IPS DF 19.7 (cell line): ENCODE measurements around the gene STAM2.
"Not testable (repeated sequence)": the region's sequence is repeated elsewhere in the genome, so short reads cannot be mapped to it uniquely, and the experiment has no call there.

Experiments used
- DNase-seq: peaks from one replicate; pipeline ENCODE4 v3.0.0-alpha.2; 2013; ENCODE audit warnings: low read depth, low spot score

Gene STAM2

GRCh38 chr2:152107140-152107539 lies 68.4 kb downstream of the STAM2 start:
- DNase-seq: not testable (repeated sequence)

DNA sequence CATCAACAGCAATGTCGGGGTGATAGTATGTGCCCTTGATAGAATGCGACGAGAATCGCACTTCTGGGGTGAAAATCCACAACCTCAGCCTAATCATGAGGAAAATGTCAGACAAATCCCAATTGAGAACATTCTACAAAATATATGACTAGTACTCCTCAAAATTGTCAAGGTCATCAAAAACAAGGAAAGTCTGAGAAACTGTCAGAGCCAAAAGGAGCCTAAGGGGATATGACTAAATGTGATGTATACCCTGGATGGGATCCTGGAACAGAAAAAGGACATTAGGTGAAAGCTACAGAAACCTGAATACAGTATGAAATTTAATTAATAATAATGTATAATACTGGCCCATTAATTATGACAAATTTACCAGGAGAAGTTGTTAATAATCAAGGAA lies 69.1 kb downstream of the STAM2 start:
- DNase-seq: no peak

- no peak for DNase-seq
Measured at GRCh38 chr2:152103271-152103670, 72.3 kb downstream of the STAM2 start.

DNA sequence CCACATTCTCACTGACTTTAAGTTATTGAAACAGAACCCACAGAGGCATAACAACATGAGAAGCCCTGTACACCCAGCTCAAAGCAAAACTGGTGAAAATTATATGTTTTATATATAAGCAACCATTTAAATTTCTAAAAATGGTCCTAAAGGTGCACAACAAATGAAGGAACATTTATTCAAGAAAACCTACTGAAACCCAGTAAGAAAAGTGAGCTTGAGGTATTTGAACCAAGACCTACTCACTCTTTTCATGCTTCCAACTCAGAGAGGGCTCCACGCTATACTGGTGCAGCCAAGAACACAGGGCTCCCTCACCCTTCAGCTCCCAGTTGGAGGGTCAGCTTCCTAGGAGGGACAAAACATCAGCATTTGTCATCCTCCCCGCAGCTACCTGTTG lies 74.6 kb downstream of the STAM2 start:
- DNase-seq: no peak

- DNase-seq: no peak
Measured at GRCh38 chr2:152099367-152100050, 76.1 kb downstream of the STAM2 start.

- no peak for DNase-seq
Measured at GRCh38 chr2:152098496-152099366, 76.8 kb downstream of the STAM2 start, which contains the start of gene CACNB4. Gene CACNB4, minus strand, starts transcription at chr2:152099044.

GRCh38 chr2:152097801-152098495 lies 77.6 kb downstream of the STAM2 start:
- no peak for DNase-seq

DNA sequence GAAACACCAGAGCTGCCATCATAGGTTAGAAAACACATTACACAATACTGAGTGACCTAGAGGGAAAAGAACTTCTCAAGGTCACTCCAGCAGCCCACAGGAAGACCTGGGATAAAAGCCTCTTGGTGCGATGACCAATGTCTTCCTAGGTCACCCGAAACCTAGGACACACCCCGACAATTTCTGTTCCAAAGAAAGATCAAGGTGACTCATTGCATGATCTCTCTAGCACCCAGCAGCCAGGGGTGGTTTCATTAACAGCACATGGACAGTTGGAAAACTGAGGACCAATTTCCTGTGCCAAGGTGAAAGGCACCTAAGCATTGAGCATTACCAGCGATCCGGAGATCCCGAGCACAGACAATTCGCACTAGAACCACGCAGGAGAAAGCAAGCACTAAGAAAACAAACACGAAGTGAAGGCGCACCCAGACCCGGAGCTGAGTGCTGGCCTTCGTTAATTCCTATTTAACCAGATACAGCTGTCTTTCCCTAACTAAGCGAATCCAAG lies 78.2 kb downstream of the STAM2 start:
- DNase-seq: no peak

DNA sequence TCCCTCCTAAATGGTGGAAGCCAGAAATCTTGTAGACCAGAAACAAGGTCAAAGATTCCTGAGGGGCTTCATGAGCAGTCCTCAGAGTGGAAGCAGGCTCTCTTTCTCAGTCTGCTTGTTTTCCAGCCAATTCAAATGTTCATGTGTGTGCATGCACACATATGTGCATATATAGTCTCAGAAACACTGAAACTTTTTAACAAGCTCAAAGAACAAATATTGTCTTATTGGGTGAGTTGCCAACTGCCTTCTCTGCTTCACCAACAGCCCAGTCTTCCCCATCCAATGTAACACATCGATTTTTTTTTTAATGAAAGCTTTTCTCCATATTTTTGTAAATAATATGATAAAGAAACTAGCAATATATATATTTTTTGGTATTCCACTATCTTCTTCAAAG lies 80.4 kb downstream of the STAM2 start:
- no peak for DNase-seq

GRCh38 chr2:152094014-152094413 lies 81.5 kb downstream of the STAM2 start:
- no peak for DNase-seq

DNA sequence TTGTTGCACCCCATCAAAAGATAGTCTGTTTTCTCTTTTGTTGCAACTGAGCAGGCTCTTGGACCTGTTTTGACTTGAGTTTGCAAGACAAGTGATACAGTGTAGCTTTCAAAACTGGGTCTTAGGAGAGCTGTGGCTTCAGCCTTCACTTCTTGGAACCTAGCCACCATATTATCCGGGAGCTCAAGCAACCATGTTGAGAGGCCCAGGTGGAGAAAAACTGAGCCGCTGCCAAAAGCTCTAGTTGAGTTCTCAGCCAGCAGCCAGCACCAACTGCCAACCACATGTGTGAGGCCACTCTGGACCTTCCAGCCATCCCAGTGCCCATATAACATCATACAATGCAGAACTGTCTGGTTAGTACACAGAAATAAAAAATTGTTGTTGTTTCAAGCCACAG lies 82.1 kb downstream of the STAM2 start:
- DNase-seq: no peak

DNA sequence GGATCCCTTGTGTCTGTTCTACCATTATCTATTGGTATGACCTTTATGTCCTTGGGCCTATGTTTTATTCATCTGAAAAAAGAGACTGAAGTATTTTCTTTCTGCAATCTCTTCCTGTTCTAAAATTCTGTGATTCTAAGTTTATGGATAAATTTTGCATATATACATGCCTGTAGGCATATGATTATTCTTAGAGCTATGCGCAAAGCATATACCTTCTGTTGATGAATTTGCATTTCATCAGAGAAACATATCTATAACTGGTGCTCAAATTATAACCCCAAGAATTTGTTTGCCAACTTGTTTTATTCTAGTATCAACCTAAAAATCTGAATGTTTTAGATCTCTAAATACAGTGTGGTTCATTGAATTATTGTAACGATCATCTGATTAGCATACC lies 83.5 kb downstream of the STAM2 start:
- DNase-seq: no peak

DNA sequence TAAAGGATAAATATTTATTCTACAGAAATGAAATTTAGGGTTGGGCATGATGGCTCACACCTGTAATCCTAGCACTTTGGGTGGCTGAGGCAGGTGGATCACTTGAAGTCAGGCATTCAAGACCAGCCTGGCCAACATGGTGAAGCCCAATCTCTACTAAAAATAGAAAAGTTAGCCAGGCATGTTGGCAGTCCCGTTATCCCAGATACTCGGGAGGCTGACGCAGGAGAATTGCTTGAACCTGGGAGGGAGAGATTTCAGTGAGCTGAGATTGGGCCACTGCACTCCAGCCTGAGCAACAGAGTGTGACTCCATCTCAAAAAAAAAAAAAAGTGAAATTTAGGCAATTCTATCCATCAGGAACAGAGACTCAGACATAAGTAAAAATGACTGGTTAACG lies 84.8 kb downstream of the STAM2 start:
- not testable (repeated sequence) for DNase-seq

DNA sequence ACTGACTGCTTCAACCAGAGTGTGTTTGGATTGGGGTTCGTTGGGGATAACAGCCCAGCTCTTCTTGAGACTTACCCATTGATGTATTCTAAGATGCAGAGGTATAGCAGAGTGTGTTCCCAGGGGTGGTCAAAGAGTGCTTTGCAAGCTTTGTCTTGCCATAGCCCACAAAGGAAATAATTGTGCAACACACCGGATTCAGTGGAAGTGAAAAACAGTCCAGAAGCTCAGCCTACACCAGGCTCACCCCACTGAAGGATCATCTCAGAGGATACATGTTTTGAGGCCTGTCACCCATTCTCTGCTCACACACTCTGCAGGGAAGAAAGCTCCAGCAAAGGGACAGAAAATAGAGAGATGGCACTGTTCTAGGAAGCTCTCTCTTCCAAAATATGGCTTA lies 86.3 kb downstream of the STAM2 start:
- no peak for DNase-seq

GRCh38 chr2:152088006-152088405 lies 87.6 kb downstream of the STAM2 start:
- DNase-seq: no peak

GRCh38 chr2:152086231-152086630 lies 89.3 kb downstream of the STAM2 start:
- DNase-seq: no peak

- no peak for DNase-seq
Measured at GRCh38 chr2:152084076-152084475, 91.5 kb downstream of the STAM2 start.

GRCh38 chr2:152083202-152083875 lies 92.2 kb downstream of the STAM2 start:
- no peak for DNase-seq

- DNase-seq: no peak
Measured at GRCh38 chr2:152078662-152079061, 96.9 kb downstream of the STAM2 start.

GRCh38 chr2:152078023-152078422 lies 97.5 kb downstream of the STAM2 start:
- DNase-seq: no peak

GRCh38 chr2:152075461-152076050 lies 100.0 kb downstream of the STAM2 start:
- DNase-seq: no peak
